CD14-positive monocyte (primary cell): Measurements from ENCODE around the gene TTPAL. TPM values are rescaled to one million over a fixed set of nuclear protein-coding genes. Genes with fewer than 3 reads are reported as not detected.

Experiments used
- DNase-seq, 3 donors: peaks; one replicate each; pipeline ENCODE4 v3.0.0-alpha.2; 2011 to 2022
- H2AFZ ChIP-seq: 2 replicates; pipeline ENCODE4 v1.6.0; 2012; ENCODE audit warnings: mild to moderate bottlenecking, low read depth, low read length, inconsistent platforms; ENCODE audit not compliant: insufficient read depth, poor library complexity, severe bottlenecking
- H3K27ac ChIP-seq, 2 donors: 1 replicate in 1 of 2; 2 replicates in 1 of 2; pipeline ENCODE4 v1.5.1; 2012 to 2013; ENCODE audit warnings: low read length in 2 of 2, control low read depth in 1 of 2, inconsistent platforms in 1 of 2, low read depth in 1 of 2, mild to moderate bottlenecking in 1 of 2
- H3K27me3 ChIP-seq, 2 donors: one replicate each; pipeline versions ENCODE4 v1.6.0 to v1.6.1; 2011 to 2013; ENCODE audit warnings: low read length in 2 of 2; ENCODE audit not compliant: control insufficient read depth in 2 of 2, insufficient read depth in 2 of 2
- H3K36me3 ChIP-seq, 2 donors: replicated peaks in 1 of 2; 1 replicate in 1 of 2; 2 replicates in 1 of 2; pipeline versions ENCODE4 v1.5.1 to v1.6.1; 2012 to 2013; ENCODE audit warnings: low read length in 2 of 2, control low read depth in 1 of 2, inconsistent platforms in 1 of 2, mild to moderate bottlenecking in 1 of 2; ENCODE audit not compliant: insufficient read depth in 2 of 2, control insufficient read depth in 1 of 2
- H3K4me1 ChIP-seq, 2 donors: 1 replicate in 1 of 2; 2 replicates in 1 of 2; pipeline versions ENCODE4 v1.5.1 to v1.6.1; 2012 to 2013; ENCODE audit warnings: low read length in 2 of 2, control low read depth in 1 of 2, inconsistent platforms in 1 of 2, mild to moderate bottlenecking in 1 of 2, moderate library complexity in 1 of 2; ENCODE audit not compliant: insufficient read depth in 2 of 2, control insufficient read depth in 1 of 2
- H3K4me2 ChIP-seq: replicated peaks from 2 replicates; pipeline ENCODE3; 2012; ENCODE audit warnings: low read length, moderate library complexity, mild to moderate bottlenecking; ENCODE audit not compliant: poor library complexity, severe bottlenecking; ENCODE audit errors: extremely low read depth
- H3K4me3 ChIP-seq, 3 experiments: fragments of 200-600 bp in 1 of 3; sonication (generic) in 1 of 3; replicated peaks in 1 of 3; 1 replicate in 2 of 3; 2 replicates in 1 of 3; pipeline ENCODE4 v1.5.1; 2011 to 2013; ENCODE audit warnings: low read length in 3 of 3, mild to moderate bottlenecking in 3 of 3, control low read depth in 2 of 3, low read depth in 2 of 3, inconsistent platforms in 1 of 3, moderate library complexity in 1 of 3
- H3K79me2 ChIP-seq: 2 replicates; pipeline ENCODE4 v1.6.0; 2012; ENCODE audit warnings: mild to moderate bottlenecking, control low read depth, inconsistent platforms, low read length, moderate library complexity; ENCODE audit not compliant: insufficient read depth
- H3K9ac ChIP-seq: 2 replicates; pipeline ENCODE4 v1.6.0; 2017; ENCODE audit warnings: low read length, mild to moderate bottlenecking; ENCODE audit not compliant: insufficient read depth, poor library complexity, severe bottlenecking
- H3K9me3 ChIP-seq, 2 donors: replicated peaks in 1 of 2; 1 replicate in 1 of 2; 2 replicates in 1 of 2; pipeline versions ENCODE4 v1.5.1 to v1.6.1; 2012 to 2013; ENCODE audit warnings: low read length in 2 of 2, control low read depth in 1 of 2; ENCODE audit not compliant: control insufficient read depth in 1 of 2, insufficient read depth in 1 of 2
- H4K20me1 ChIP-seq: 2 replicates; pipeline ENCODE4 v1.6.0; 2012; ENCODE audit warnings: mild to moderate bottlenecking, low read length, control low read depth, moderate library complexity; ENCODE audit not compliant: insufficient read depth
- H3K27ac Mint-ChIP-seq, 7 donors: one replicate each; pipeline ENCODE4 v1.8.0; 2020; ENCODE audit warnings: mild to moderate bottlenecking in 7 of 7, mixed read lengths in 7 of 7, moderate library complexity in 6 of 7, inconsistent platforms in 2 of 7
- H3K27me3 Mint-ChIP-seq, 3 donors: one replicate each; pipeline ENCODE4 v1.8.0; 2021 to 2022; ENCODE audit warnings: low read depth in 3 of 3, mild to moderate bottlenecking in 3 of 3, mixed read lengths in 3 of 3, moderate library complexity in 3 of 3, inconsistent platforms in 1 of 3
- H3K36me3 Mint-ChIP-seq, 2 donors: one replicate each; pipeline ENCODE4 v1.8.0; 2020; ENCODE audit warnings: mixed read lengths in 2 of 2, inconsistent platforms in 1 of 2, mild to moderate bottlenecking in 1 of 2
- H3K4me1 Mint-ChIP-seq: one replicate; pipeline ENCODE4 v1.8.0; 2020; ENCODE audit warnings: mild to moderate bottlenecking, mixed read lengths
- H3K4me3 Mint-ChIP-seq, 2 donors: one replicate each; pipeline ENCODE4 v1.8.0; 2020; ENCODE audit warnings: mild to moderate bottlenecking in 2 of 2, mixed read lengths in 2 of 2, moderate library complexity in 1 of 2
- H3K9me3 Mint-ChIP-seq, 7 donors: one replicate each; pipeline ENCODE4 v1.8.0; 2020 to 2022; ENCODE audit warnings: mixed read lengths in 7 of 7, mild to moderate bottlenecking in 6 of 7, moderate library complexity in 6 of 7, inconsistent platforms in 2 of 7
- WGBS: methylation state at CpG from one replicate; pipeline ENCODE4 v1.1.5; 2013; ENCODE audit warnings: missing lambda C conversion rate; ENCODE audit not compliant: insufficient coverage; 5-methylcytosine and 5-hydroxymethylcytosine counted together
- intact Hi-C, 2 donors: fragments of 100-400 bp; cut with micrococcal nuclease; formaldehyde crosslinking; loops; one replicate each; pipeline versions ENCODE4 v1.15.0 to v1.15.1; 2023
- polyA plus RNA-seq, 3 donors: library from polyadenylated mRNA; depleted of rRNA in 1 of 3; unstranded in 2 of 3; stranded (reverse) in 1 of 3; fragments of 300-500 nt in 2 of 3; fragments of >200 nt in 1 of 3; fragmentation: Illumina TruSeq in 2 of 3; gene quantifications; 1 replicate in 2 of 3; 2 replicates in 1 of 3; pipeline ENCODE4 v1.2.3, GENCODE V29; 2012 to 2021
- TF ChIP-seq, protein P1 (sequence below): fragments of 200-600 bp; IDR thresholded peaks from one replicate; pipeline ENCODE4 v1.8.0; 2022; ENCODE audit warnings: antibody characterized with exemption, mild to moderate bottlenecking

Gene TTPAL
- polyA plus RNA-seq, 3 donors, result 1.5 to 4.9 (median 3.0) TPM

DNA sequence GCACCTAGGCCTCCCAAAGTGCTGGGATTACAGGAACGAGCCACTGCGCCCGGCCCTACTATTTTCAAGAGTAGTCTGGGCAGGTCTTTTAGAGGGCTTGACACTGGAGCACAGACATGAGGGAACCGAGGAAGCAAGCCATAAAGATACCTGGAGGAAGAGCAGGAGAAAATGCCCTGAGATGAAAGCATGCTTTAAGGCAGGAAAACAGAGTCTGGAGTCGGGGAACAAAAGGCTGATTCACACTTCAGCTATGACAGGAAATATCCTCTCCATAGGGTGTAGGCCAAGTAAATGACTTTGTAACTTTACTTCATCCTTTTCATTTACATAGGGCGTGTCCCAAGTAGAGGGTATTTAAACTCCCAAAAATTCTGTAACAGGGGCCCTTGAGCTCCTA is 50.5 kb downstream of the TTPAL start:
- Mint-ChIP-seq H3K27me3 (peaks cover 0 to 2% (median 0%) of the 10 kb centered on the region in 3 donors), H3K4me3 (no peak overlapping the region), H3K9me3 (no peaks in the 10 kb centered on the region), H3K4me1 (peaks cover 17% of the 10 kb centered on the region), H3K36me3 (no peaks in the 10 kb centered on the region), H3K27ac (peak overlapping the region in 3 of 7 donors; percentile 32 to 93 (median 63))
- DNase-seq, result no peak
- Histone ChIP-seq H3K27ac (no peak overlapping the region), H3K36me3 (no peaks in the 10 kb centered on the region), H3K79me2 (peaks cover 7% of the 10 kb centered on the region), H3K9me3 (no peaks in the 10 kb centered on the region), H3K4me3 (no peak overlapping the region), H3K27me3 (no peaks in the 10 kb centered on the region), H2AFZ (no peak overlapping the region), H3K4me2 (no peak overlapping the region), H3K4me1 (peaks cover 12 to 22% of the 10 kb centered on the region in 2 donors), H3K9ac (no peak overlapping the region), H4K20me1 (no peaks in the 10 kb centered on the region)
- 96% methylated on average over 3 of the region's 6 CpGs for whole genome bisulfite sequencing
- TF ChIP-seq, protein P1, sequence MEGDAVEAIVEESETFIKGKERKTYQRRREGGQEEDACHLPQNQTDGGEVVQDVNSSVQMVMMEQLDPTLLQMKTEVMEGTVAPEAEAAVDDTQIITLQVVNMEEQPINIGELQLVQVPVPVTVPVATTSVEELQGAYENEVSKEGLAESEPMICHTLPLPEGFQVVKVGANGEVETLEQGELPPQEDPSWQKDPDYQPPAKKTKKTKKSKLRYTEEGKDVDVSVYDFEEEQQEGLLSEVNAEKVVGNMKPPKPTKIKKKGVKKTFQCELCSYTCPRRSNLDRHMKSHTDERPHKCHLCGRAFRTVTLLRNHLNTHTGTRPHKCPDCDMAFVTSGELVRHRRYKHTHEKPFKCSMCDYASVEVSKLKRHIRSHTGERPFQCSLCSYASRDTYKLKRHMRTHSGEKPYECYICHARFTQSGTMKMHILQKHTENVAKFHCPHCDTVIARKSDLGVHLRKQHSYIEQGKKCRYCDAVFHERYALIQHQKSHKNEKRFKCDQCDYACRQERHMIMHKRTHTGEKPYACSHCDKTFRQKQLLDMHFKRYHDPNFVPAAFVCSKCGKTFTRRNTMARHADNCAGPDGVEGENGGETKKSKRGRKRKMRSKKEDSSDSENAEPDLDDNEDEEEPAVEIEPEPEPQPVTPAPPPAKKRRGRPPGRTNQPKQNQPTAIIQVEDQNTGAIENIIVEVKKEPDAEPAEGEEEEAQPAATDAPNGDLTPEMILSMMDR, result no peak
- intact Hi-C loops, result loop anchor here in 1 of 2 donors (10.0 kb wide), 1 partner anchor 49 kb away; no protein-coding TSS in a partner anchor

DNA sequence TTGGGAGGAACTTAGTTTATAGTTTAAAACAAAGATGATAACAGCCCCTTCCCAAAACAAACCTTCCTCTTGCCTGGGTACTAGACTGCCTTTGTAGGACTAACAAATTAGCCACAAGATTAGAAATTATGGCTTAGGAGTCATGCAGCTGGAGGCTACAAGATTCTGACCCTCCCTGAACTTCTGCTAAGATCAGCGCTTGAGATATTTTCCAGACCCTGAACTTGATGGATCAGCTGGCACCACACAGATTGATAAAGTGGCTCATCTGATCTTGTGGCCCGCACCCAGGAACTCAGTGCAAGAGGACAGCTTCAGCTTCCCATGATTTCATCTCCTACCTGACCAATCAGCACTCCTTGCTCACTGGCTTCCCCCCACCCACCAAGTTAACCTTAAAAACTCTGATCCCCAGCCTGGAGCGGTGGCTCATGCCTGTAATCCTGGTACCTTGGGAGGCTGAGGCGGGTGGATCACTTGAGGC is 52.1 kb downstream of the TTPAL start:
- no peak overlapping the region for H3K27ac Mint-ChIP-seq
- Histone ChIP-seq H3K4me1 (peaks cover 14 to 24% of the 10 kb centered on the region in 2 donors), H3K27me3 (no peaks in the 10 kb centered on the region), H3K27ac (no peak overlapping the region), H2AFZ (no peak overlapping the region), H3K9ac (no peak overlapping the region), H3K36me3 (no peaks in the 10 kb centered on the region), H3K79me2 (no peaks in the 10 kb centered on the region), H4K20me1 (no peaks in the 10 kb centered on the region), H3K4me2 (no peak overlapping the region), H3K9me3 (no peaks in the 10 kb centered on the region), H3K4me3 (no peak overlapping the region)
- no peaks in the 10 kb centered on the region for H3K9me3 Mint-ChIP-seq
- peaks cover 11% of the 10 kb centered on the region for H3K4me1 Mint-ChIP-seq
- no peak for DNase-seq
- TF ChIP-seq, protein P1, result no peak
- H3K36me3 Mint-ChIP-seq, result no peaks in the 10 kb centered on the region
- no peak overlapping the region for H3K4me3 Mint-ChIP-seq
- intact Hi-C loops, result loop anchor here in 1 of 2 donors (10.0 kb wide), 1 partner anchor 47 kb away; no protein-coding TSS in a partner anchor
- H3K27me3 Mint-ChIP-seq, result peaks cover 0 to 5% (median 0%) of the 10 kb centered on the region in 3 donors
- WGBS, result 92% methylated on average over 4 of the region's 4 CpGs
